GM12878 (cell line): ENCODE data around the gene ALOXE3. TPM values are rescaled to one million over a fixed set of nuclear protein-coding genes. Genes with fewer than 3 reads are reported as not detected.

Experiments
- ATAC-seq: fragments of 200-7000 bp; cut with Tn5 transposase; 3 replicates; pipeline ENCODE4 v1.9.1; 2020; ENCODE audit warnings: mild to moderate bottlenecking, moderate library complexity
- BruUV-seq: library from RNA; stranded (reverse); fragments of 400-500 nt; replicated peaks from 2 replicates; lab custom pipeline; 2021; lab: Mats Ljungman, UMichigan
- CTCF ChIA-PET: fragments of 300-600 bp; sonication (Branson Sonifier 250); formaldehyde crosslinking; extraction: SDS; loops from one replicate; lab custom pipeline; 2021; ENCODE audit warnings: inconsistent platforms; lab: Yijun Ruan, JAX
- POLR2A ChIA-PET: fragments of 350-600 bp; formaldehyde crosslinking; extraction: SDS; loops from one replicate; lab custom pipeline; 2021; ENCODE audit warnings: inconsistent platforms; lab: Charles Lee
- RAD21 ChIA-PET: fragments of 300-600 bp; sonication (Branson Sonifier 250); formaldehyde crosslinking; loops from one replicate; lab custom pipeline; 2023; ENCODE audit warnings: antibody characterized with exemption; ENCODE audit not compliant: unreplicated experiment; lab: Charles Lee
- SMC1A ChIA-PET: fragments of 300-600 bp; sonication (Branson Sonifier 250); formaldehyde crosslinking; loops from one replicate; lab custom pipeline; 2023; ENCODE audit not compliant: unreplicated experiment, uncharacterized antibody; lab: Charles Lee
- DNase-seq: peaks from one replicate; pipeline ENCODE4 v3.0.0-alpha.2; 2011; ENCODE audit warnings: low read depth, low spot score
- FAIRE-seq: peaks from 3 replicates; lab custom pipeline; 2011; peaks lifted over from hg19 to GRCh38; lab: Jason Lieb, UNC
- H2AFZ ChIP-seq: 2 replicates; pipeline ENCODE4 v1.6.0; 2011; ENCODE audit warnings: low read depth, low read length, control low read depth; ENCODE audit not compliant: control insufficient read depth
- H3K27ac ChIP-seq: 2 replicates; pipeline ENCODE4 v1.5.1; 2011; ENCODE audit warnings: control low read depth; ENCODE audit not compliant: control insufficient read depth, insufficient read depth
- H3K27me3 ChIP-seq, 2 experiments: replicated peaks in 1 of 2; 2 replicates each; pipeline versions ENCODE4 v1.6.0 to v1.6.1; 2011; ENCODE audit warnings: low read length in 1 of 2; ENCODE audit not compliant: control insufficient read depth in 2 of 2, insufficient read depth in 2 of 2
- H3K36me3 ChIP-seq, 2 experiments: 2 replicates each; pipeline ENCODE4 v1.5.1; 2011; ENCODE audit warnings: low read length in 1 of 2; ENCODE audit not compliant: control insufficient read depth in 2 of 2, insufficient read depth in 2 of 2
- H3K4me1 ChIP-seq: 2 replicates; pipeline ENCODE4 v1.6.1; 2011; ENCODE audit warnings: mild to moderate bottlenecking, low read length, moderate library complexity, mixed read lengths; ENCODE audit not compliant: control insufficient read depth, insufficient read depth
- H3K4me2 ChIP-seq: 2 replicates; pipeline ENCODE4 v1.6.0; 2011; ENCODE audit warnings: control low read depth; ENCODE audit not compliant: control insufficient read depth, insufficient read depth
- H3K4me3 ChIP-seq: fragments of 200-600 bp; sonication (generic); 2 replicates; pipeline ENCODE4 v1.5.1; 2016
- H3K79me2 ChIP-seq: 2 replicates; pipeline ENCODE4 v1.6.0; 2011; ENCODE audit warnings: low read length; ENCODE audit not compliant: control insufficient read depth, insufficient read depth
- H3K9ac ChIP-seq: 2 replicates; pipeline ENCODE4 v1.8.0; 2011; ENCODE audit warnings: low read length, control low read depth, mixed read lengths; ENCODE audit not compliant: control insufficient read depth, insufficient read depth
- H3K9me3 ChIP-seq: replicated peaks from 3 replicates; pipeline ENCODE4 v1.5.1; 2011; ENCODE audit warnings: mild to moderate bottlenecking, low read length; ENCODE audit not compliant: control insufficient read depth, insufficient read depth
- H4K20me1 ChIP-seq: 2 replicates; pipeline ENCODE4 v1.6.0; 2011; ENCODE audit not compliant: control insufficient read depth, insufficient read depth
- BHLHE40 ChIP-seq, 2 experiments: fragments of 450-650 bp in 1 of 2; IDR thresholded peaks; 2 replicates each; pipeline ENCODE4 v1.6.1; 2011 to 2017; ENCODE audit warnings: low read depth in 2 of 2, borderline replicate concordance in 1 of 2, improper control_type of control experiment in 1 of 2, low read length in 1 of 2, mild to moderate bottlenecking in 1 of 2
- CBX3 ChIP-seq: fragments of 200-600 bp; sonication (generic); IDR thresholded peaks from 2 replicates; pipeline ENCODE4 v1.6.1; 2016; ENCODE audit warnings: low read depth, borderline replicate concordance
- CBX5 ChIP-seq: sonication (generic); IDR thresholded peaks from 2 replicates; pipeline ENCODE4 v1.6.1; 2016; ENCODE audit warnings: low read depth, moderate library complexity, mild to moderate bottlenecking, inconsistent platforms
- FOXM1 ChIP-seq: IDR thresholded peaks from 2 replicates; pipeline ENCODE4 v1.6.1; 2012; ENCODE audit warnings: low read depth, mild to moderate bottlenecking, inconsistent platforms, low read length, moderate library complexity
- KAT2A ChIP-seq: conservative IDR thresholded peaks from 2 replicates; pipeline ENCODE4 v1.6.1; 2011; ENCODE audit warnings: low read depth, low read length; ENCODE audit not compliant: control insufficient read depth
- KLF5 ChIP-seq: fragments of 450-650 bp; IDR thresholded peaks from 2 replicates; pipeline ENCODE4 v1.6.1; 2014; ENCODE audit warnings: mild to moderate bottlenecking; ENCODE audit not compliant: partially characterized antibody
- POLR2AphosphoS2 ChIP-seq: IDR thresholded peaks from 2 replicates; pipeline ENCODE4 v1.6.1; 2011; ENCODE audit warnings: low read depth, mild to moderate bottlenecking, low read length, improper control_type of control experiment, moderate library complexity
- WGBS: methylation state at CpG from one replicate; pipeline ENCODE4 v1.1.6; 2016; ENCODE audit warnings: low lambda C conversion rate; ENCODE audit not compliant: insufficient replicate concordance, insufficient coverage; ENCODE audit errors: missing lambda C conversion rate; 5-methylcytosine and 5-hydroxymethylcytosine counted together
- in situ Hi-C: fragments of 300-500 bp; cut with MboI; formaldehyde crosslinking; loops from 9 replicates; pipeline ENCODE4 v1.14.3; 2018; ENCODE audit warnings: mixed read lengths
- intact Hi-C: fragments of 100-400 bp; cut with micrococcal nuclease; formaldehyde crosslinking; loops from one replicate; pipeline ENCODE4 v1.14.2; 2022; ENCODE audit not compliant: unreplicated experiment
- polyA plus RNA-seq, 11 experiments: library from polyadenylated mRNA; depleted of rRNA in 4 of 11; unstranded in 6 of 11; stranded (reverse) in 5 of 11; fragments of >200 nt; fragmentation: Nextera tagmentation in 4 of 11; fragmentation: Illumina TruSeq in 1 of 11; extraction: Ambion mirVana in 4 of 11; extraction: Trizol in 1 of 11; gene quantifications; 1 replicate in 1 of 11; 2 replicates in 10 of 11; pipeline versions ENCODE4 v1.2.1 to v1.2.3, GENCODE V29; 2011 to 2016; ENCODE audit warnings: inconsistent platforms in 2 of 11, missing spikeins in 2 of 11, low read depth in 1 of 11
- total RNA-seq, 4 experiments: library from RNA; depleted of rRNA in 3 of 4; stranded (reverse); fragments of >200 nt in 3 of 4; fragmentation: Illumina TruSeq in 1 of 4; extraction: Trizol in 1 of 4; gene quantifications; 2 replicates each; pipeline versions ENCODE4 v1.2.1 to v1.2.3, GENCODE V29; 2013 to 2021
- TF ChIP-seq, protein P1 (sequence below): fragments of 450-650 bp; IDR thresholded peaks from 2 replicates; pipeline ENCODE4 v1.6.1; 2018; ENCODE audit warnings: mild to moderate bottlenecking, low read depth, moderate library complexity; ENCODE audit not compliant: partially characterized antibody
- TF ChIP-seq, protein P2 (sequence below): fragments of 450-650 bp; IDR thresholded peaks from 2 replicates; pipeline ENCODE4 v1.6.1; 2016; ENCODE audit warnings: mild to moderate bottlenecking

ALOXE3 gene
- total and polyA plus RNA-seq, 10 of the 15 experiments (the other 5 are each of a cell fraction or from before 2014, with no cell fraction given), result 0.04 TPM; not detected in 9

DNA sequence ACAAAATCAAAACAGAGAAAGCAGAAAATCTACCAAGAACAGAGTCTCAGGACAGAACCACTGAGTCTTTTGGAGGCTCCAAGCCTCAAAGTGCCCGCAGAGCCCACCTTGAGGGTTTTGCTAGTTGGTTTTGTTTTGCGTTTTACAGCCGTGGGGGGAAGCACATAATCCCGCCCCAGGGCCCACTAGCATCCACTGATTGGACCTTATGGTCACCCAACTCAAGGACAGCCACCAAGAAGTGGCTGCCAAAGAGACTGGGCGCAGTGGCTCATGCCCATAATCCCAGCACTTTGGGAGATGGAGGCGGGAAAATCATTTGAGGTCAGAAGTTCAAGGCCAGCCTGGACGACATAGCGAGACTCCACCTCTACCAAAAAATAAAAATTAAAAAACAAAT, 69.6 kb downstream of the ALOXE3 start:
- DNase-seq (no peak), ATAC-seq (no peak), FAIRE-seq (no peak)
- in situ Hi-C loops (no loop called here), intact Hi-C loops (no loop called here)
- ChIA-PET CTCF (interaction anchor here (3.0 kb wide), 1 partner anchor 9 kb away, joined by 14 read pairs; no protein-coding TSS in a partner anchor), POLR2A (no interaction called here), RAD21 (no interaction called here), SMC1A (no interaction called here)
- Histone ChIP-seq H3K79me2 (no peaks in the 10 kb centered on the region), H3K27ac (no peak overlapping the region), H3K9me3 (no peaks in the 10 kb centered on the region), H3K4me1 (no peaks in the 10 kb centered on the region), H4K20me1 (no peaks in the 10 kb centered on the region), H3K9ac (no peak overlapping the region), H3K4me2 (no peak overlapping the region), H3K36me3 (no peaks in the 10 kb centered on the region), H3K27me3 (peaks cover 3 to 4% of the 10 kb centered on the region in 2 experiments; a peak in 1 of 4 replicates), H3K4me3 (no peak overlapping the region), H2AFZ (no peak overlapping the region)
- WGBS, result 22% methylated on average over 8 of the region's 8 CpGs
- TF ChIP-seq BHLHE40 (IDR thresholded peaks at IDR 0.05; ENCODE audit: borderline replicate concordance in 1 of 2, low read depth in 2 of 2, low read length in 1 of 2) (no peak), CBX5 (no peak), KAT2A (no peak), KLF5 (no peak), CBX3 (no peak), POLR2AphosphoS2 (no peak), FOXM1 (no peak)
- TF ChIP-seq, protein P1, sequence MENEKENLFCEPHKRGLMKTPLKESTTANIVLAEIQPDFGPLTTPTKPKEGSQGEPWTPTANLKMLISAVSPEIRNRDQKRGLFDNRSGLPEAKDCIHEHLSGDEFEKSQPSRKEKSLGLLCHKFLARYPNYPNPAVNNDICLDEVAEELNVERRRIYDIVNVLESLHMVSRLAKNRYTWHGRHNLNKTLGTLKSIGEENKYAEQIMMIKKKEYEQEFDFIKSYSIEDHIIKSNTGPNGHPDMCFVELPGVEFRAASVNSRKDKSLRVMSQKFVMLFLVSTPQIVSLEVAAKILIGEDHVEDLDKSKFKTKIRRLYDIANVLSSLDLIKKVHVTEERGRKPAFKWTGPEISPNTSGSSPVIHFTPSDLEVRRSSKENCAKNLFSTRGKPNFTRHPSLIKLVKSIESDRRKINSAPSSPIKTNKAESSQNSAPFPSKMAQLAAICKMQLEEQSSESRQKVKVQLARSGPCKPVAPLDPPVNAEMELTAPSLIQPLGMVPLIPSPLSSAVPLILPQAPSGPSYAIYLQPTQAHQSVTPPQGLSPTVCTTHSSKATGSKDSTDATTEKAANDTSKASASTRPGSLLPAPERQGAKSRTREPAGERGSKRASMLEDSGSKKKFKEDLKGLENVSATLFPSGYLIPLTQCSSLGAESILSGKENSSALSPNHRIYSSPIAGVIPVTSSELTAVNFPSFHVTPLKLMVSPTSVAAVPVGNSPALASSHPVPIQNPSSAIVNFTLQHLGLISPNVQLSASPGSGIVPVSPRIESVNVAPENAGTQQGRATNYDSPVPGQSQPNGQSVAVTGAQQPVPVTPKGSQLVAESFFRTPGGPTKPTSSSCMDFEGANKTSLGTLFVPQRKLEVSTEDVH, result no peak
- TF ChIP-seq, protein P2, sequence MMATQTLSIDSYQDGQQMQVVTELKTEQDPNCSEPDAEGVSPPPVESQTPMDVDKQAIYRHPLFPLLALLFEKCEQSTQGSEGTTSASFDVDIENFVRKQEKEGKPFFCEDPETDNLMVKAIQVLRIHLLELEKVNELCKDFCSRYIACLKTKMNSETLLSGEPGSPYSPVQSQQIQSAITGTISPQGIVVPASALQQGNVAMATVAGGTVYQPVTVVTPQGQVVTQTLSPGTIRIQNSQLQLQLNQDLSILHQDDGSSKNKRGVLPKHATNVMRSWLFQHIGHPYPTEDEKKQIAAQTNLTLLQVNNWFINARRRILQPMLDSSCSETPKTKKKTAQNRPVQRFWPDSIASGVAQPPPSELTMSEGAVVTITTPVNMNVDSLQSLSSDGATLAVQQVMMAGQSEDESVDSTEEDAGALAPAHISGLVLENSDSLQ, result no peak
- no TSS peak for BruUV-seq
